SK-N-MC (cell line): Measurements from ENCODE around the gene TNKS2.
"Not testable (repeated sequence)": the region's sequence is repeated elsewhere in the genome, so short reads cannot be mapped to it uniquely, and the experiment has no call there.

Source experiments
- DNase-seq: peaks from one replicate; pipeline ENCODE4 v3.0.0-alpha.2; 2011; ENCODE audit warnings: low read depth, low spot score
- H3K27ac ChIP-seq: fragments of 200-600 bp; sonication (generic); 2 replicates; pipeline ENCODE4 v1.5.1; 2016; ENCODE audit warnings: mixed run types
- H3K36me3 ChIP-seq: fragments of 200-600 bp; sonication (generic); 2 replicates; pipeline ENCODE4 v1.6.1; 2017; ENCODE audit warnings: antibody characterized with exemption, low read length, mixed read lengths; ENCODE audit not compliant: insufficient read depth
- H3K4me3 ChIP-seq: fragments of 200-600 bp; sonication (generic); 2 replicates; pipeline ENCODE4 v1.5.1; 2016
- H3K9ac ChIP-seq: fragments of 200-600 bp; sonication (generic); 2 replicates; pipeline ENCODE4 v1.8.0; 2017; ENCODE audit warnings: mixed run types, mixed read lengths; ENCODE audit not compliant: insufficient read length
- H3K9me3 ChIP-seq: fragments of 200-600 bp; sonication (generic); 2 replicates; pipeline ENCODE4 v1.6.1; 2017; ENCODE audit warnings: low read depth, mild to moderate bottlenecking, antibody characterized with exemption, low read length, moderate library complexity, mixed read lengths
- EZH2 ChIP-seq: fragments of 200-600 bp; sonication (generic); IDR thresholded peaks from one replicate; pipeline ENCODE4 v1.6.1; 2017; ENCODE audit warnings: antibody characterized with exemption
- FOXP2 ChIP-seq: optimal IDR thresholded peaks from 2 replicates; pipeline ENCODE3; 2011; ENCODE audit warnings: mild to moderate bottlenecking, moderate library complexity; ENCODE audit not compliant: insufficient read depth; ENCODE audit errors: extremely low read length, control extremely low read depth
- POLR2AphosphoS5 ChIP-seq: IDR thresholded peaks from 2 replicates; pipeline ENCODE4 v1.6.1; 2012; ENCODE audit warnings: mild to moderate bottlenecking, low read depth, low read length, borderline replicate concordance

The TNKS2 gene

GRCh38 chr10:91891125-91892001 is 93.1 kb downstream of the TNKS2 start:
- no peak for DNase-seq
- no peak overlapping the region for H3K9ac ChIP-seq
- H3K4me3 ChIP-seq: no peak overlapping the region
- no peaks in the 10 kb centered on the region for H3K9me3 ChIP-seq
- no peak overlapping the region for H3K27ac ChIP-seq
- H3K36me3 ChIP-seq: no peaks in the 10 kb centered on the region
- TF ChIP-seq EZH2 (no peak), POLR2AphosphoS5 (no peak), FOXP2 (no peak)

- TF ChIP-seq FOXP2: no peak
- no peak for TF ChIP-seq EZH2
- TF ChIP-seq POLR2AphosphoS5: no peak
- H3K9ac ChIP-seq: no peak overlapping the region
- no peak overlapping the region for H3K4me3 ChIP-seq
- no peak overlapping the region for H3K27ac ChIP-seq
- H3K36me3 ChIP-seq: no peaks in the 10 kb centered on the region
- H3K9me3 ChIP-seq: no peaks in the 10 kb centered on the region
- DNase-seq: no peak
These were observed 94.8 kb downstream of the TNKS2 start for GRCh38 chr10:91893051-91893450.

GRCh38 chr10:91894261-91894685 is 96.0 kb downstream of the TNKS2 start:
- not testable (repeated sequence) for H3K36me3 ChIP-seq, H3K9ac ChIP-seq, H3K4me3 ChIP-seq, DNase-seq, H3K9me3 ChIP-seq, H3K27ac ChIP-seq

DNA sequence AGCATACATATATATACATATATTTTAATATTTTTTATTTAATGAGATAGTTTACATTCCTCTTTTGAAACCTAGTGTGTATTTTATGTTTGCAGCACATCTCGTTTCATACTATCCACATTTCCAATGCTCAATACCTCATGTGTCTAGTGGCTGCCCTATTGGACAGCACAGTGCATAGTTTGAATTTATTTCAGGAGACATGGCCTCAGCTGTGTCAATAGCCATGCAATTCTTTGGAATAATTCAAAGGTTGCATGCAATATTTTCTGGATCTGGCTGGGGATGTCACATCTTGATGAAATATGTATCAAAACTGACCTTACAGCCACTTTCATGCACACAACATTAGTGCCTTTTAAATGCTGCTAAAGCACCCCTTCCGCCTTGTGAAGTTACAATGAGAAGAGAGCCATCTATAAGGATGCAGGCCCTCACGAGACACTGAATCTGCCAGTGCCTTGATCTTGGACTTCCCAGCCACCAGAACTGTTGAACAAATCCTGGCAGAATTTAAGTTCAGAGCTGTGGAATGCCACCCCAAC is 98.1 kb downstream of the TNKS2 start:
- DNase-seq: no peak

DNA sequence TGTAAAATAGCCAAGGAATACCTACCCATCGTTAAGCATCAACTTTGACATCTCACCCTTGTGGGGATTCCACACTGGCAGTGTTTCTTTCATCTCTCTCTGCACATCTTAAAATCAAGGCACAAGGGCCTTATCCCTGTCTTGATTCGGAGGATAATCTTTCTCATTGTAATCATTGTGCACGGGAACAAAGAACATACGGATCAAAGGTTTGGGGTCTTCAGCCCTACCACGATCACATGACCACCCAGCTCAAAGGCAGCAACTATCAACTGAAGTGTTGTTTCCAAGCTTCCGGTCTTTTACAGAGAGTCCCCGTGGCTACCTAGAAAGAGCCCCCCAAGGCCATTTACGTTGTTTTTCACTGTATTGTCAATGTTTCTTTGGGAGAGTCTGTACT is 99.2 kb downstream of the TNKS2 start:
- no peak for DNase-seq
- no peaks in the 10 kb centered on the region for H3K9me3 ChIP-seq
- H3K27ac ChIP-seq: no peak overlapping the region
- no peak for TF ChIP-seq EZH2
- no peak for TF ChIP-seq FOXP2
- no peak for TF ChIP-seq POLR2AphosphoS5
- no peaks in the 10 kb centered on the region for H3K36me3 ChIP-seq
- no peak overlapping the region for H3K4me3 ChIP-seq
- no peak overlapping the region for H3K9ac ChIP-seq

More for the DNA sequence above, 98.1 kb downstream of the TNKS2 start:
- H3K4me3 ChIP-seq: no peak overlapping the region
- TF ChIP-seq POLR2AphosphoS5: no peak
- no peak for TF ChIP-seq FOXP2
- TF ChIP-seq EZH2: no peak
- H3K9me3 ChIP-seq: no peaks in the 10 kb centered on the region
- H3K9ac ChIP-seq: no peak overlapping the region
- H3K36me3 ChIP-seq: no peaks in the 10 kb centered on the region
- no peak overlapping the region for H3K27ac ChIP-seq

DNA sequence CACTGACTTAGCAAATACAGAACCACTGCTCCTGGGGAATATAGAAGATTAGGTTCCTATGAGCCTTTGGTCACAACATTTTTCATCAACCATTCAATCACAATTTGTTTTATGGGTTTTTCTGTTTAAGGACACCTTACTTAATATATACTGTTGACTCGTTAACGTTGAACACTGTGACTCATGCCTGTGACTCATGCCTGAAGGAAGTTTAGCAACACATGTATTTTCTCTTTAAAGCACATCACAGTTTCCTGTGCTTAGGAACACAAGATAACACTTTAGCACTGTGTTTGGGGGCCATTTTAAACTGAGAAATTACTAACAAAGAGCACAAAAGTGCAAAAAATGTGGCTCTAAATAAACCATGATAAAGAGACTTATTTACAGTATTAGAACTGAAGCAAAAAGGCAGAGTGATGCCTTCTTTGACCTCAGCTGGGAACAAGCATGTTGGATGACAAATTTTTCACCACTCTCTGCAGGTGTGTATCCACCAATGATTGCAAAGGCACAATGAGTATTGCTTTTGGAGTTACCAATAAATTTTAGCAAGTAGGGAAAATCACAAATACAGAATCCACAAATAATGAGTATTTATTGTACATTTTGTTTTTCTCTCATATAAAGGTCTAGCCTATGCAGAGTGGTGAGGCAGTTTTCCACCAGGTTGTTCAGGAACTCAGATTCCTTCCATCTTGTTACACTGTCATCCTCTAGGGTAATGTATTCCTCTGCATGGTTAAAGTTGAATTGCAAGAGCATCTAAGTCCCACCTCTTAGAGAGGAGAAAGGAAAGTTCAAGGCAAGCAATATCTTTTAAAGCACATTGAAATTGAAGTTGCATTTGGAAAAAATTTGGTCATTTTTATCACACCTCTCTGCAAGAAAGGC is 103.8 kb downstream of the TNKS2 start:
- Histone ChIP-seq H3K9ac (no peak overlapping the region), H3K4me3 (no peak overlapping the region), H3K36me3 (no peaks in the 10 kb centered on the region), H3K27ac (no peak overlapping the region), H3K9me3 (no peaks in the 10 kb centered on the region)
- TF ChIP-seq FOXP2 (no peak), POLR2AphosphoS5 (no peak), EZH2 (no peak)
- DNase-seq: no peak

GRCh38 chr10:91907033-91907594 is 108.9 kb downstream of the TNKS2 start:
- no peak for DNase-seq
- Histone ChIP-seq H3K9ac (no peak overlapping the region), H3K4me3 (no peak overlapping the region), H3K27ac (no peak overlapping the region), H3K36me3 (no peaks in the 10 kb centered on the region), H3K9me3 (no peaks in the 10 kb centered on the region)
- TF ChIP-seq POLR2AphosphoS5 (no peak), FOXP2 (no peak), EZH2 (no peak)

GRCh38 chr10:91907914-91908336 is 109.7 kb downstream of the TNKS2 start:
- peak overlapping the region; percentile 86 for H3K4me3 ChIP-seq
- TF ChIP-seq POLR2AphosphoS5 (no peak), EZH2 (no peak)
- H3K27ac ChIP-seq: no peak overlapping the region
- DNase-seq: no peak
- H3K9me3 ChIP-seq: no peaks in the 10 kb centered on the region
- no peaks in the 10 kb centered on the region for H3K36me3 ChIP-seq
- peak overlapping the region; percentile 63 for H3K9ac ChIP-seq
